Smooth muscle cell of the umbilical artery (primary cell): ENCODE results near the gene ALG11. TPM values are rescaled to one million over a fixed set of nuclear protein-coding genes. Genes with fewer than 3 reads are reported as not detected.

Experiments used
- total RNA-seq: library from RNA; depleted of rRNA; stranded (reverse); fragments of >200 nt; gene quantifications from 2 replicates; pipeline ENCODE4 v1.2.3, GENCODE V29; 2014

ALG11 gene, protein sequence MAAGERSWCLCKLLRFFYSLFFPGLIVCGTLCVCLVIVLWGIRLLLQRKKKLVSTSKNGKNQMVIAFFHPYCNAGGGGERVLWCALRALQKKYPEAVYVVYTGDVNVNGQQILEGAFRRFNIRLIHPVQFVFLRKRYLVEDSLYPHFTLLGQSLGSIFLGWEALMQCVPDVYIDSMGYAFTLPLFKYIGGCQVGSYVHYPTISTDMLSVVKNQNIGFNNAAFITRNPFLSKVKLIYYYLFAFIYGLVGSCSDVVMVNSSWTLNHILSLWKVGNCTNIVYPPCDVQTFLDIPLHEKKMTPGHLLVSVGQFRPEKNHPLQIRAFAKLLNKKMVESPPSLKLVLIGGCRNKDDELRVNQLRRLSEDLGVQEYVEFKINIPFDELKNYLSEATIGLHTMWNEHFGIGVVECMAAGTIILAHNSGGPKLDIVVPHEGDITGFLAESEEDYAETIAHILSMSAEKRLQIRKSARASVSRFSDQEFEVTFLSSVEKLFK
- total RNA-seq: 35.2 and 57.3 TPM in 2 replicates

DNA sequence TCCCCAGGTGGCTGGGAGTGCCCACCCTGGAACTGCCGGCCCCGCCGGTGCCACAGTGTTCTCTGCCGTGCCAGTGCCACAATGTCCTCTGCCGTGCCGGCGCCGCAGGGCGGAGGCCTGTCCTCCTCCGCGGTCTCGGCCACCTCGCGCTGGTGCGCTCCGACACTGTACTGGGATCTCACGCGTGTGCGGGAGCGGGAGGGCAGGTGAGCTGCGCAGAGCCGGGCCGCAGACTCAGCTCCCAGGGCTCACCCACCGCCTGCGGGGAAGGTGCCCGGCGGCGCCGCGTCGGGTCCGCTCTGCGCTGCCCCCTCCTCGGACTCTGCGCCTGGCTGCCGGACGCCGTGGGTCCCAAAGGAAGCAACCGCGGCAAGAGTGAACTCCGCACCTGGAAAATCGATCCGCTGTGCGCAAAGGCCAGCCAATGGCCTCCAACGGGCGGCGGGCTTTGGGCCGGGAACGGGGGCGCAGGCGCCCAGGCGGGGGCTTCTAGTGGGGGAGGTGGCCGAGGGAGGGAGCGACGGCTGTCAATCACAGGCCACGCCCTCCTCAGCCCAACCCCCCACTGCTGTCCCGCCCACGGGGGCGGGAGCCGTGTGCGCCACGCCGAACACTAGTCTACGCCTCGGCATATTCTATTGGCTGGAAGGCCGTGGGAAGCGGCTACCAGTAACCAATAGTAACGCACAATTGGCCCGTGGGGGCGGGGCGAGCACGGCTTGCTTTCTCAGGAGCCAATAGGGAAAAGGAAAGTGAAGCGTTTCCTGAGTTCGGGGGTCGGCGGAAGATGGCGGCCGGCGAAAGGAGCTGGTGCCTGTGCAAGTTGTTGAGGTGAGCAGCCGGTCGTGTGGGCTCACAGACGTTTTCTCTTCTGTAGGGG is at the start of gene ALG11:
TSS of gene ALG11 (plus strand) at position 767 of the 880 bp plus-strand sequence. CDS start at position 788, 21 bp downstream.

DNA sequence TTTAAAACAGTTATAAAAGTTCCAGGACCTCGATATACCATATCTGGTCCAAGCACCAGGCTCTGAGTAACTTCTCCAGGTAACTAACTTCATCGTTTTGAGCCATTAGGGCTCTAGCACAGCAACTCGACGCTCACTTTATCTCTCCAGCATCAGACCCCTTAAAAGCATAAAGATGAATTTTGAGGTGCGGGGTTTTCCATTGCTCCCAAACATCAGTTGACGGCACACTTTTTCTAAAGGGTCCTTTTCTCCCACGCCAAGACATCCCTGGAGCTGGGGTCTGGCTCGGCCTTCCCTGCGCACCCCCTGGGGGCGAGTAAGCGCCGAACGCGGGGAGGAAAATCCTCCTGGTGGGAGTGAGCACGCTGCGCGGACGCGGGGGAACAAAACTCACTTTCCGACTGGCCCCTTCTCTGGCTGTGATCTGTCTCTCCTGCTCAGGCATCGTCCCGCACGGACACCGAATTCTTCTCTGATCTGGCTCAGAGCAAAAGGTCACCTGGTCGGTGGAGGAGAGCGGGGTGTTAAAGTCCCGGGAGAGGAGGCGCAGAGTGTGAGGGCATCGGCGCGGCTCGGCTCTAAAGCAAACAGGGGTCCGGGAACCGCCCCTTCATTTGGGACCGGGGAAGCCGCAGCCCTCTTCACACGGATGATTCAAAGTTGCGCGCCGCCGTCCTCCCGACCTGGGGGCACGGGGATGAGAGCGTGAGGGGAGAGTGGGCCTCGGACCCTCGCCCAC is 1.1 kb upstream of the ALG11 start, which contains the start of gene ATP7B:
TSS of gene ATP7B (minus strand) at position 561 of the 742 bp plus-strand sequence. CDS start at position 448, 113 bp downstream.

DNA sequence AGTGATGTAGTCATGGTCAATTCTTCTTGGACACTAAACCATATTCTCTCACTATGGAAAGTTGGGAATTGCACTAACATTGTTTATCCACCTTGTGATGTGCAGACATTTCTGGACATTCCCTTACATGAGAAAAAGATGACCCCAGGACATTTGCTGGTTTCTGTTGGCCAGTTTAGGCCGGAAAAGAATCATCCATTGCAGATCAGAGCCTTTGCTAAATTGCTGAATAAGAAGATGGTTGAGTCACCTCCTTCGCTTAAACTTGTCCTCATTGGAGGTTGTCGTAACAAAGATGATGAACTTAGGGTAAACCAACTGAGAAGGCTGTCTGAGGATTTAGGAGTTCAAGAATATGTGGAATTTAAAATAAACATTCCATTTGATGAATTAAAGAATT is 12.3 kb downstream of the ALG11 start, which contains the start of gene UTP14C:
TSS of gene UTP14C (plus strand) at position 211 of the 400 bp plus-strand sequence. CDS start 4,114 bp downstream, outside the sequence.

Other genes with a start within 250 kb of the ALG11 start
- 3.0 and 3.3 TPM in 2 replicates for gene DHRS12, start 208.2 kb upstream of the ALG11 start, total RNA-seq
- not detected in 2 replicates for gene TMEM272, start 167.2 kb upstream of the ALG11 start, total RNA-seq
- not detected in 2 replicates for gene CCDC70, start 150.4 kb upstream of the ALG11 start, total RNA-seq
- gene ATP7B, start 948 bp upstream of the ALG11 start, total RNA-seq: 5.3 and 8.9 TPM in 2 replicates
- 29.1 and 30.5 TPM in 2 replicates for gene UTP14C, start 12.3 kb downstream of the ALG11 start, total RNA-seq
- gene NEK5, start 116.7 kb downstream of the ALG11 start, total RNA-seq: 0.51 and 0.59 TPM in 2 replicates
- 8.0 and 13.1 TPM in 2 replicates for gene NEK3, start 147.2 kb downstream of the ALG11 start, total RNA-seq